Left ventricle myocardium inferior (tissue), 1 donor: ENCODE measurements around the gene KIAA1958. TPM values are rescaled to one million over a fixed set of nuclear protein-coding genes. Genes with fewer than 3 reads are reported as not detected.

Experiments used
- DNase-seq: peaks from one replicate; pipeline ENCODE4 v3.0.0-alpha.2; 2020
- H3K27ac ChIP-seq: fragments of 200-600 bp; replicated peaks from 2 replicates; pipeline ENCODE4 v1.8.0; 2021
- H3K27me3 ChIP-seq: fragments of 200-600 bp; 2 replicates; pipeline ENCODE4 v1.8.0; 2021; ENCODE audit warnings: low read depth
- H3K36me3 ChIP-seq: fragments of 200-600 bp; 2 replicates; pipeline ENCODE4 v1.8.0; 2021
- H3K4me1 ChIP-seq: fragments of 200-600 bp; 2 replicates; pipeline ENCODE4 v1.8.0; 2021
- H3K4me3 ChIP-seq: fragments of 200-600 bp; 2 replicates; pipeline ENCODE4 v1.8.0; 2021; ENCODE audit warnings: mild to moderate bottlenecking, moderate library complexity
- H3K9me3 ChIP-seq: fragments of 200-600 bp; replicated peaks from 2 replicates; pipeline ENCODE4 v1.8.0; 2021
- intact Hi-C: fragments of 100-400 bp; cut with micrococcal nuclease; formaldehyde crosslinking; loops from one replicate; pipeline ENCODE4 v1.11.0; 2022
- total RNA-seq: library from RNA; stranded (reverse); fragmentation: NEBNext Ultra II Directional; extraction: Animal tissue kit (Norgen Biotek cat#: 25700); gene quantifications from one replicate; pipeline ENCODE4 v1.2.1, GENCODE V29; 2021
- TF ChIP-seq, protein P1 (sequence below): fragments of 200-600 bp; IDR thresholded peaks from 2 replicates; pipeline ENCODE4 v1.8.0; 2021; ENCODE audit warnings: antibody characterized with exemption, mild to moderate bottlenecking, borderline replicate concordance
- donor health status: DM: no; HTN: yes; CAD: no; lungs with severe emphysema.

KIAA1958 gene
- total RNA-seq, 1 donor from 2014 or later: 5.6 TPM

- H3K27me3 ChIP-seq: no peaks in the 10 kb centered on the region
- no peak for DNase-seq
- intact Hi-C loops: no loop called here
- no peak overlapping the region for H3K4me3 ChIP-seq
- no peaks in the 10 kb centered on the region for H3K36me3 ChIP-seq
- TF ChIP-seq, protein P1, sequence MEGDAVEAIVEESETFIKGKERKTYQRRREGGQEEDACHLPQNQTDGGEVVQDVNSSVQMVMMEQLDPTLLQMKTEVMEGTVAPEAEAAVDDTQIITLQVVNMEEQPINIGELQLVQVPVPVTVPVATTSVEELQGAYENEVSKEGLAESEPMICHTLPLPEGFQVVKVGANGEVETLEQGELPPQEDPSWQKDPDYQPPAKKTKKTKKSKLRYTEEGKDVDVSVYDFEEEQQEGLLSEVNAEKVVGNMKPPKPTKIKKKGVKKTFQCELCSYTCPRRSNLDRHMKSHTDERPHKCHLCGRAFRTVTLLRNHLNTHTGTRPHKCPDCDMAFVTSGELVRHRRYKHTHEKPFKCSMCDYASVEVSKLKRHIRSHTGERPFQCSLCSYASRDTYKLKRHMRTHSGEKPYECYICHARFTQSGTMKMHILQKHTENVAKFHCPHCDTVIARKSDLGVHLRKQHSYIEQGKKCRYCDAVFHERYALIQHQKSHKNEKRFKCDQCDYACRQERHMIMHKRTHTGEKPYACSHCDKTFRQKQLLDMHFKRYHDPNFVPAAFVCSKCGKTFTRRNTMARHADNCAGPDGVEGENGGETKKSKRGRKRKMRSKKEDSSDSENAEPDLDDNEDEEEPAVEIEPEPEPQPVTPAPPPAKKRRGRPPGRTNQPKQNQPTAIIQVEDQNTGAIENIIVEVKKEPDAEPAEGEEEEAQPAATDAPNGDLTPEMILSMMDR: no peak
- H3K4me1 ChIP-seq: no peaks in the 10 kb centered on the region
- H3K27ac ChIP-seq: no peak overlapping the region
- peaks cover 3% of the 10 kb centered on the region for H3K9me3 ChIP-seq
Measured at GRCh38 chr9:112569186-112569585, 82.6 kb downstream of the KIAA1958 start.

DNA sequence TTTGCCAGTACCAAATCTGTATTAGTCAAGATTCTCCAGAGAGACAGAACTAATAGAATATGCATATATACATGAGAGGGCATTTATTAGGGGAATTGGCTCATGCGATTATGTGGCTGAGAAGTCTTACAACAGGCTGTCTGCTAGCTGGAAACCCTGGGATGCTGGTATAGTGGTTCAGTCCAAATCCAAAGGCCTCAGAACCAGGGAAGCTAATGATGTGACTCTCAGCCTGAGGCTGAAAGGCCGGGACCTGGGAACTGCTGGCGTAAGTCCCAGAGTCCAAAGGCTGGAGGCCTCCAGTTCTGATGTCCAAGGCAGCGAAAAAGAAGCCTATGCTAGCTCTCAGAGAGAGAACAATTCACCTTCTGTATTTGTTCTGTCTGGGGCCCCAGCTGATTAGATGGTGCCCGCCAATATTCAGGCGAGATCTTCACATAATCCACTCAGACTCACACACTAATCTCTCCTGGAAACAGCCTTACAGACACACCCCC, 84.1 kb downstream of the KIAA1958 start:
- intact Hi-C loops: no loop called here
- H3K4me1 ChIP-seq: no peaks in the 10 kb centered on the region
- no peak for DNase-seq

GRCh38 chr9:112571624-112572355, 85.2 kb downstream of the KIAA1958 start:
- H3K9me3 ChIP-seq: no peaks in the 10 kb centered on the region
- no peak for DNase-seq
- intact Hi-C loops: no loop called here
- H3K27ac ChIP-seq: no peak overlapping the region
- peaks cover 10% of the 10 kb centered on the region for H3K36me3 ChIP-seq
- H3K4me3 ChIP-seq: no peak overlapping the region
- H3K4me1 ChIP-seq: no peaks in the 10 kb centered on the region
- H3K27me3 ChIP-seq: no peaks in the 10 kb centered on the region
- TF ChIP-seq, protein P1: no peak

More for the DNA sequence above, 84.1 kb downstream of the KIAA1958 start:
- TF ChIP-seq, protein P1: no peak
- Histone ChIP-seq H3K27me3 (no peaks in the 10 kb centered on the region), H3K4me3 (no peak overlapping the region), H3K36me3 (peaks cover 10% of the 10 kb centered on the region), H3K27ac (no peak overlapping the region), H3K9me3 (no peaks in the 10 kb centered on the region)

DNA sequence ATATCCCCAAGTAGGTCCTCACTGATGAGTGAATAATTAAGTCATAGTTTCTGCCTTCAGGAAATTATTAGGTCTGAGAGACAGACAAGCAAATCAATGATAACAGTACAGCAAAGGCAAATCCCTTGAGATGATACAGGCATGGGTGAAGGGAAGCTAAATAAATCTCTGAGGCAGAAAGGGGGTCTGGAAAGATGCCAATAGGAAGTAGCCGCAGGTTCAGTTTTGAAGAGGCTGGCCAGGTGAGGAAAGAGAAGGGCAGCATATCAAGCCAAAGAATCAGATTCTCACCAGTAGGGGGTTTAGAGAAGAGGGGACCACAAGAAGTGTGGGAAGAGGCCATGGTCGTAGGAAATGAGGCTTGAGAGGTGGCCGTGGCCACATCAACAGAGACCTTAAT, 85.8 kb downstream of the KIAA1958 start:
- Histone ChIP-seq H3K36me3 (peaks cover 10% of the 10 kb centered on the region), H3K9me3 (no peaks in the 10 kb centered on the region), H3K27ac (no peak overlapping the region), H3K4me3 (no peak overlapping the region), H3K4me1 (no peaks in the 10 kb centered on the region), H3K27me3 (no peaks in the 10 kb centered on the region)
- TF ChIP-seq, protein P1: no peak
- DNase-seq: no peak
- intact Hi-C loops: no loop called here

- Histone ChIP-seq H3K36me3 (peaks cover 10% of the 10 kb centered on the region), H3K4me3 (no peak overlapping the region), H3K27me3 (no peaks in the 10 kb centered on the region), H3K27ac (no peak overlapping the region), H3K4me1 (no peaks in the 10 kb centered on the region), H3K9me3 (no peaks in the 10 kb centered on the region)
- TF ChIP-seq, protein P1: no peak
- no peak for DNase-seq
- intact Hi-C loops: no loop called here
Measured at GRCh38 chr9:112574008-112574407, 87.4 kb downstream of the KIAA1958 start.
